ENCODE data around the gene PRELID3B.

Gene PRELID3B

GRCh38 chr20:59007665-59008511 lies 34.7 kb downstream of the PRELID3B start:
- FAIRE-seq: no peak

GRCh38 chr20:59006864-59007664 lies 35.5 kb downstream of the PRELID3B start, which contains the start of gene CTSZ:
Gene CTSZ (minus strand): TSS chr20:59007254. CDS start chr20:59007128, 126 bp downstream.
- FAIRE-seq: no peak

DNA sequence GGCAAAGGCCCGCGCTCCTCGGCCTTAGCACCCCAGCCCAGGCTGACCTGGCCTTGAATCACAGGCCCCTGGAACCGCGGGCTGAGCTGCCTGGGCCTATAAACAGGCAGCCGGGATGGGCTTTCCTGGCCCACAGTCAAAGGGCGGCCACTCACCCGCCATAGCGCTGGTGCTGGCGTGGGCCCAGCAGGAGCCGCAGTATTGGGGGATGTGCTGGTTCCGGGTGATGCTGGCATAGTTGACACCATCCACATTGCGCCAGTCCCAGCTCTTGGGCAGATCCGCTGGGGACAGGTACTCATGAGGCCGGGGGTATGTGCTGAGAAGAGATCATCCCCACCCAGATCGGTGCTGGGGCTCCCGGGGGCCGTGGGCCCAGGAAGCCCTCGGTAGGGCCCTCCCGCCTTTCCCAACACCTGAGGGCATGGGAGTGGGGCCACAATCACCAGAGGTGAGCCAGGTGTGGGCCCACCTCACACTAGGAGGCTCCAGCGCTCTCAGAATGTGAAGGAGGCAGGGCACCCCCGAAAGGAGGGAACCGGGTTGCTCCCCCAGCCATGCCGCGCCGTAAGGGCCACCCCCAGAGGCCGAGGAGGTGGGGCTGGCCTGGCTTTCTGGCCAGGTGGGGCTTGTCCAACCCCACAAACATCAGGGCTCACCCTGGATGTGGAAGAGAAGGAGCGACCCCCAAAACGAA lies 36.3 kb downstream of the PRELID3B start:
- no peak for FAIRE-seq

GRCh38 chr20:59005523-59006166 lies 36.9 kb downstream of the PRELID3B start:
- FAIRE-seq: no peak

DNA sequence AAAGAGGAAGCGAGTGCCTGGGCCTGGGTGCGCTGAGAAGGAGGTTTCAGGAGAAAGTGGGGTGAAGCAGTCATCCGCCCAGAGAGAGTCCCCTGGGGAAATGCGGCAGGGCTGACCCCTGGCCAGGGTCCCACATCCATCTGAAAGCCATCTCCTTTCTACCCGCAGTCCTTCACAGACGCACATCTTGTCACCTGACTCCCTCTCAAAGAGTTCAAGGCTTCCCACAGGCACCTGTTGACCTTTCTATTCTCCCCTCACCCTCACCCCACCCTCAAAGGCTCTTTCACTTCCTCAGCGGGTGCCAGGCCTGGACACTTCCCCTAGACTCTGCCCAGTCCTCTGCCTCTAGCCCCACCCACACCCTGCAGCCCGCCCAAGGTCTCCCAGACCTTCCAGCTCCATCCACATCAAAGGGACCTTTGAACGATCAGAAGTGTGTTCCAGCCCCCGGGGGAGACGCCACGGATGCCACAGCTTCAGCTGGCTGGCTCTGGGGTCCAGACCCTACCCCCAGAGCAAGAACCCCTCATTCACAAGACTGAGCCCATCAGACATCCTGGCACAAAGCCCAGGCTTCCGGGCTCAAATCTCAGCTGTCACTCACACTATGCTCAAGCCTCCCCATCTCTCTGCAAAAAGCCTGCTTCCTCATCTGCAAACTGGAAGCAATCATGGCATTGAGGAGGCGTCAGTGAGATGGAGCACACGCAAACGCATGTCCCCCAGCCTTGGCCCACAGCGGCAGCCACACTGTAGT lies 37.6 kb downstream of the PRELID3B start:
- no peak for FAIRE-seq

DNA sequence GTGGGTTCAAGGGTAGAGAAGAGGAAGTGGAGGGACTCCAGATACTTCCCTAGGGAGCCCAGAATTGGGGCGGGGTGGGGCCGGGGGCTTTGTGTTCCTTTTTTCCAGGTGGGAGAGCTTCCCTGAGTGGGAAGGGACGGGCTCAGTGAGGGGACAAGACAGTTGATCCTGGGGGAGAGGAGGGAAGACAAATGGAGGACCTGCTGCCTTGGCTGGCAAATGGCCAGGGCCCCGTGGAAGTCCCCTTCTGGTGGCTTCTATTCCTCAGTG lies 38.2 kb downstream of the PRELID3B start:
- no peak for FAIRE-seq

DNA sequence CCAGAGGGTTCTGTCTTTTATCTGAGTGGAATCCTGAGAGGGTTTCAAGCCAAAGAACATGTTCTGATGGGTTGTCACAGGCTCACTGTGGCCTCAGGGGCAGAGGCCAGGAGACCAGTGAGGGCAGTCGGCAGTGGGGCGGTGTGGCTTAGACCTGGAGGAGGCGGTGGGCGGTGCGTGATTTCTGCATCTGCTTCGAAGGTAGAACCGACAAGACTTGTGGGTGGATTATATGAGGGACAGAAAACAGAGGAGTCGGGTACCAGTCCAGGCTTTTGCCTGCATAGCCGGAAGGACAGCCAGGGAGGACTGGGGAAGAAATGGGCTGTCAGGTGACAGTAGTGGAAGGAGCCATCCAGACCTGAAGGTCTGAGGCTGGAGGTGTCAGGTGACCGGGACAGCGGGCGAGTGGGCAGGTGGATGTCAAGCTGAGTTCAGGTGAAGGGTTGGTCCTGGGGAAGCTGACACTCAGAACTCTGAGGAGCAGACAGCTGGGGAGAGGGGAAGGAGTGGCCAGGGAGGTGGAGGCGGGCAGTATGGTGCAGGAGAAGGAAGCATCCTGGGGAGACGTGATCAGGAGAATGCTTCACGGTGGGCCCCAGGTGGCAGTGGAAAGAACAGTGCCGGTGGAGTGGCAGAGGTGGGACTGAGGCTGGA lies 38.6 kb downstream of the PRELID3B start:
- no peak for FAIRE-seq

DNA sequence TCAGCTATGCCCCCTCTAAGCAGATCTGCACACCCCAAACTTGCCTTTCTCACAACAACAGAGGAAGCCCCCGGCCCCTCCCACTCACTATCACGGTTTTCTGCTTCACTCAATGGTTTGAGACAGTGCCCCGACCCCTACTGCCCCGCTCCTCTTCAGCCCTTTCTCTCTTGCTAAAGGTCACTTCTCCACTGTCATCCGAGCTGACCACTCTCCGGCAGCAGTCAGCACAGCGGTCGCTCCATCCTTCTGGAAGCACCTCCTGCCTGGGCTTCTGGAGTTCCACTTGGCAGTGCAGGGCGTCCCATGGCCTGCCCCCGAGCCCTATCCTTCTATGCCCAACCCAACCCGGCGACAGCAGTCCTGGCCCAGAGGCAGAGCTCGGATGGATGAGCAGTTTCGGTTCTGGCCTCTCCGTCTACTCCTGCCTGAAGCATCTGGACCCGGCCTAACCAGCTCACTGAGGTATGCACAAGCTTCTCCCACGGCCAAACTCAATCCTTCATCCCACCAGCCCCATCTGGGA lies 39.6 kb downstream of the PRELID3B start:
- no peak for FAIRE-seq

DNA sequence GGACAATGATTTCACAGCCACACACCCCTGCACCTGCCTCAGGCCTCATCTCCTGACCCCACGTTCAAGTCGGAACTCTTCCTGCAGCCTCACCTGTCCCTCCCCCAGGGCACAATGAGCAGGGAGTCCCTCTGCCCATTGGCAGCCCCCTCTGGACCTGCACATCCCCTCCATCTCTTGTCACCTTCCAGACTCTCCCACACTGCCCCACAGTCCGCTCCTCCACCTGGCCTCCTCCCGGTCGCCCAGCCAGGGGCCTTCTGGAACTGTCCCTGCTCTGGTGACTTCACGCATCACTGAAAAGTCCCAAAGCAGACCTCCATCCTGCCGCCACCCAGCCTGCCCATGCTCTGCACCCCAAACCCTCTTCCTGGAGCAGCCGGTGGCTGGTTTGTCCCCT lies 40.2 kb downstream of the PRELID3B start:
- FAIRE-seq: no peak

DNA sequence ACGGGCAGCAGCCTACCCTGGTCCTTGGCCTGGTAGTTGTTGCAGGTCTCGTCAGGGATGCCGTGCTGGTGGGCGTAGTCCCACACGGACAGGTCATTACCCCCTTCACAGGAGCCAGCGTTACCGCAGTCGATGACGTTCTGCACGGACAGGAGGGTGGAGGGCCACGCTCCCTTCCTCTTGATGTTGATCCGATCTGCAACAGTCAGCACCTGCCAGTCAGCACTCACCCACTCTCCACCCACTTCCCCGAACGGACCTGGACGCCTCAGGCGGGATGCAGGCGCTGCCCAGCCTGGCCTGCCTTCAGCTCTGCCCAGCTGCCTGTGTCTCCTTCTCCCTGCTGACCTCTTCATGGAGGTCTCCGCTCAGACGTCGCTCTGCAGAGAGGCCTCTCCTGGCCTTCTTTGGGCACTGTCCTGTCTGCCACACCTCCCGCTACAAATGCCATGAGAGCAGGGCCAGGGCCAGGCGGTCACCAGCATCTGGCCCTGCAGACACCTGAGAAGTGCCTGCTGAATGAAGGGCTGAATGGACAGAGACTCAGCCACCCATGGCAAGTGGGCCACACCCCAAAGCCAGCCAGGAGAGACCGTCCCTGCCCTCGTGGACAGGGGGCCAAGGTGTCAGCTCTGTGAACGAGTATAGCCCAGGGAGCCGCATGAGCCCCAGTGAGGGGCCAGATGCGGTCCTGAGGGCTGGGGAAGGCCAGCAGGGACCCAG lies 41.0 kb downstream of the PRELID3B start:
- FAIRE-seq: no peak

GRCh38 chr20:59001068-59001448 lies 41.5 kb downstream of the PRELID3B start:
- no peak for FAIRE-seq

DNA sequence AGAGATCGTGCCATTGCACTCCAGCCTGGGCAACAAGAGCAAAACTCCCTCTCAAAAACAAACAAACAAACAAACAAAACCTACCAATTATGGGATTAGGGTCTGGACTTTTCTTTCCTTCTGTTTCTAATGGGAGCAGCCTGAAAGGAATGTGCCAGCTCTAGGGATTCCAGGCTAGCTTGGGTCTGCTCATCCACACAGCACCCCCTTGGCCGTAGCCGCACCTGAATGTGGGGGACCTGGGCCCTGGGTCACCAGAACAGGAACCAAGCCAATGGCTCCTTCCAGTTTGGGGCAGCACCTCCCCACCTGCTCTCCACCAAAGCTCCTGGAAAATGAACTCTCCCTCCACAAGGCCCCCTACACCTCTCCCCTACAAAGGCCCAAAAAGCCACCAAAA lies 42.3 kb downstream of the PRELID3B start:
- FAIRE-seq: no peak

- no peak for FAIRE-seq
Observed at GRCh38 chr20:58998656-58999055, 43.9 kb downstream of the PRELID3B start.

DNA sequence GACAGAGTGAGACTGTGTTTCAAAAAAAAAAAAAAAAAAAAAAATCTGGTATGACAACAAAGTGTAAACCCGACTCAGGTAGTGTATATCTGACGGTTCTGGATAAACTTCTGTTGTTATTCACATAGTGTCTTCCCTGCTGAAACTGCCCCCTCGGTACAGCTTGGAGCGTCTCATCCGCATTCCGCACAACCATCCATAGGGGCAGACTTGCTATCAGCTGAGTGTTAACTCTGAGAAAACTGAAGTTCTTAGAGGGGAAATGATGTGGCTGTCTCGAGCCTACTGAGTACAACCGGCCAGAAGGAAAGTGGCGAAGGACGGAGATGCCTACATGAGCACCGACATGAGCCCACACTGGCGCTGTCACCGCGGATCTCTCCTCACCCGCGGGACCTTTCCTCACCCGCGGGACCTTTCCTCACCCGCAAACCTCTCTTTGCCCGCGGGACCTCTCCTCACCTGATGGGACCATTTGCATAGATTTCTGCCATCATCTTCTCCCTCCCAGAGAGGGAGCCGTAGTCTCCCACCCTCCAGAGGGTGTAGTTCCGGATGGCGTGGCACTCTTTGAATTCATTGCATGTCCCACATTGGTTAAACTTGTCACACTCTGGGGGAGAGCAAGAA lies 45.3 kb downstream of the PRELID3B start:
- FAIRE-seq: no peak

DNA sequence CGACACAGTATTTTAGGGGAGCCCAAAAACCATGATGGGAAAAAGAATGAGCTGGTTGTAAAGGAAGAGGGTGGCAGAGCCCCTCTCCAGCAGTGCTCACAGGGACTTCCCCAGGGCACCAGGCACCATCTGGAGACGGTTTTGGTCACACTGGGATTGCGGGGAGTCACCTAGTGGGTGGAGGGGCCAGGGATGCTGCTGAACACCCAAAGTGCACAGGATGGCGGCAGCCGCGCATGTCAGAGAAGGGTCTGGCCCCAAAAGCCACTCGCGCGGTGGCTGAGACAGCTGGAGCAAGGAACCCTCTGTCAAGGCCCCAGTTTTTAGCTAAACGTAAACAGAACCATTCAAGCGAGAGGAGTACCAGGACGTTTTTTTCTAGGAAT lies 46.4 kb downstream of the PRELID3B start:
- FAIRE-seq: no peak

- no peak for FAIRE-seq
Observed at GRCh38 chr20:58995461-58996225, 46.9 kb downstream of the PRELID3B start.

GRCh38 chr20:58994390-58995159 lies 48.0 kb downstream of the PRELID3B start:
- no peak for FAIRE-seq

DNA sequence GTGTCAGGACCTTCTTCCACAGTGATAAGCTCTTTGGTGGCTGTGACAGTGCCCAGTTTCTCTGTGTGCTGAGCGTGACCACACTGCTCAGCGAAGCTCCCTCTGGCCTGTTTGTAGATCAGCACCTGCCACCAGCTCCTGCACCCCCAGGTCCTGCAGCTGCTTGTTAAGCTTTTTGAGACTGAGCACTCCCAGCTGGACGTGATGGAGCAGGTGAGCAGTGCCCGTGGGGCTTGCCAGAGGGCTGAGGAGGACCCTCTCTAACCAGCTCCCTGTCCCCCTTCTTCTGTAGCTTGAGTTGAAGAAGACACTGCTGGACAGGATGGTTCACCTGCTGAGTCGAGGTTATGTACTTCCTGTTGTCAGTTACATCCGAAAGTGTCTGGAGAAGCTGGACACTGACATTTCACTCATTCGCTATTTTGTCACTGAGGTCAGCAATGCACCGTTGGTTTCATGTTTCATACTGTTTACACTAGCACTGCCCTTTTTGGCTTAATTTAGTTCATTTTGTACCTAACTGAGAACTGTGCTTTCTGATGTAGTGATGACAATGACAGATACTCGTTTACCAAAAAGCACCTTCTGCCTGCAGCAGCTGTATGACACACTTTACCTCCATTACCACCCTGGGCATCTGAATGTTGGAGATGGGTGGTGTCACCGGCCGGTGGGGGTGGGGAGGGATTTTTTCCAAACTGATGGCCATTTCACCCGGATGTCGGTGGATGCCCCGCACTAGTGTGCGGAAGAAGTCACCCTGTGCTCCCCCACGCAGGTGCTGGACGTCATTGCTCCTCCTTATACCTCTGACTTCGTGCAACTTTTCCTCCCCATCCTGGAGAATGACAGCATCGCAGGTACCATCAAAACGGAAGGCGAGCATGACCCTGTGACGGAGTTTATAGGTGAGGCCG lies 49.0 kb downstream of the PRELID3B start:
- FAIRE-seq: no peak
